Upper lobe of left lung (tissue), 4 donors: Measurements from ENCODE around the gene TSHZ2.

Experiments
- CTCF ChIP-seq, 6 experiments: fragments of 450-650 bp in 4 of 6; fragments of 200-600 bp in 2 of 6; sonication (generic) in 2 of 6; IDR thresholded peaks; one replicate each; pipeline ENCODE4 v1.5.1; 2016 to 2019; ENCODE audit warnings: antibody characterized with exemption in 6 of 6
- POLR2A ChIP-seq, 4 donors: fragments of 450-650 bp; IDR thresholded peaks; one replicate each; pipeline ENCODE4 v1.5.1; 2016 to 2017; ENCODE audit warnings: antibody characterized with exemption in 4 of 4, mild to moderate bottlenecking in 2 of 4
- POLR2AphosphoS5 ChIP-seq, 2 donors: sonication (generic); formaldehyde crosslinking; IDR thresholded peaks; one replicate each; pipeline ENCODE4 v1.5.1; 2017; ENCODE audit warnings: antibody characterized with exemption in 2 of 2

- TF ChIP-seq CTCF (IDR thresholded peaks at IDR 0.05) (no peak), POLR2A (IDR thresholded peaks at IDR 0.05) (no peak), POLR2AphosphoS5 (IDR thresholded peaks at IDR 0.05) (no peak)
Measured at GRCh38 chr20:53163486-53163885, 191.3 kb downstream of the TSHZ2 start.
